IMR-90 (cell line): Measurements from ENCODE around the gene SCARB1. TPM values are rescaled to one million over a fixed set of nuclear protein-coding genes. Genes with fewer than 3 reads are reported as not detected.

ENCODE experiments used
- ATAC-seq: fragments of 200-7000 bp; cut with Tn5 transposase; 2 replicates; pipeline ENCODE4 v1.9.1; 2020; ENCODE audit warnings: low read depth, mild to moderate bottlenecking, moderate library complexity
- BruUV-seq: library from RNA; stranded (reverse); fragments of 400-500 nt; replicated peaks from 2 replicates; lab custom pipeline; 2021; lab: Mats Ljungman, UMichigan
- CTCF ChIA-PET: fragments of 300-600 bp; formaldehyde crosslinking; extraction: SDS; loops from one replicate; lab custom pipeline; 2021; ENCODE audit warnings: antibody characterized with exemption; lab: Yijun Ruan, JAX
- POLR2A ChIA-PET: fragments of 300-600 bp; sonication (Branson Sonifier 250); formaldehyde crosslinking; loops from one replicate; lab custom pipeline; 2022; ENCODE audit warnings: antibody characterized with exemption; ENCODE audit not compliant: unreplicated experiment; lab: Charles Lee
- DNase-seq: peaks from one replicate; pipeline ENCODE4 v3.0.0; 2013
- H2AFZ ChIP-seq: replicated peaks from 2 replicates; pipeline ENCODE3; 2013; ENCODE audit warnings: low read length, mild to moderate bottlenecking; ENCODE audit not compliant: poor library complexity
- H2AK5ac ChIP-seq: 2 replicates; pipeline ENCODE4 v1.6.1; 2013; ENCODE audit warnings: low read depth, low read length, inconsistent platforms
- H2AK9ac ChIP-seq: replicated peaks from 2 replicates; pipeline ENCODE3; 2013; ENCODE audit warnings: mild to moderate bottlenecking, low read depth, low read length, moderate library complexity; ENCODE audit not compliant: poor library complexity
- H2BK120ac ChIP-seq: 2 replicates; pipeline ENCODE4 v1.6.1; 2013; ENCODE audit warnings: low read depth, low read length, inconsistent platforms
- H2BK15ac ChIP-seq: 3 replicates; pipeline ENCODE4 v1.6.1; 2013; ENCODE audit warnings: low read depth, low read length, inconsistent platforms
- H2BK20ac ChIP-seq: 2 replicates; pipeline ENCODE4 v1.6.1; 2013; ENCODE audit warnings: low read depth, mild to moderate bottlenecking, inconsistent platforms, low read length, moderate library complexity
- H2BK5ac ChIP-seq: 2 replicates; pipeline ENCODE4 v1.6.1; 2013; ENCODE audit warnings: mild to moderate bottlenecking, low read depth, low read length, inconsistent platforms; ENCODE audit not compliant: poor library complexity, severe bottlenecking
- H3K14ac ChIP-seq: replicated peaks from 2 replicates; pipeline ENCODE4 v1.6.1; 2013; ENCODE audit warnings: low read depth, low read length, inconsistent platforms
- H3K18ac ChIP-seq: 2 replicates; pipeline ENCODE4 v1.6.1; 2013; ENCODE audit warnings: low read depth, low read length, control low read depth
- H3K23ac ChIP-seq: 2 replicates; pipeline ENCODE4 v1.6.1; 2013; ENCODE audit warnings: low read depth, low read length, inconsistent platforms
- H3K27ac ChIP-seq: 2 replicates; pipeline ENCODE4 v1.5.1; 2013; ENCODE audit warnings: mild to moderate bottlenecking, control low read depth, low read length; ENCODE audit not compliant: insufficient read depth
- H3K27me3 ChIP-seq: 2 replicates; pipeline ENCODE4 v1.6.1; 2013; ENCODE audit warnings: low read length; ENCODE audit not compliant: control insufficient read depth, insufficient read depth
- H3K36me3 ChIP-seq: 2 replicates; pipeline ENCODE4 v1.6.1; 2013; ENCODE audit warnings: low read length, mixed read lengths; ENCODE audit not compliant: control insufficient read depth, insufficient read depth
- H3K4ac ChIP-seq: 2 replicates; pipeline ENCODE4 v1.6.1; 2013; ENCODE audit warnings: low read depth, low read length, inconsistent platforms
- H3K4me1 ChIP-seq: 2 replicates; pipeline ENCODE4 v1.6.1; 2013; ENCODE audit warnings: low read length, mixed read lengths; ENCODE audit not compliant: control insufficient read depth, insufficient read depth
- H3K4me2 ChIP-seq: 2 replicates; pipeline ENCODE4 v1.6.1; 2013; ENCODE audit warnings: low read depth, mild to moderate bottlenecking, control low read depth, low read length, moderate library complexity
- H3K4me3 ChIP-seq: 2 replicates; pipeline ENCODE4 v1.5.1; 2013; ENCODE audit warnings: low read depth, mild to moderate bottlenecking, control low read depth, low read length, moderate library complexity; ENCODE audit not compliant: insufficient read depth
- H3K56ac ChIP-seq: 2 replicates; pipeline ENCODE4 v1.6.1; 2013; ENCODE audit warnings: low read length, inconsistent platforms; ENCODE audit not compliant: insufficient read depth; ENCODE audit errors: extremely low read depth
- H3K79me1 ChIP-seq, 2 experiments: 2 replicates each; pipeline ENCODE4 v1.6.1; 2013; ENCODE audit warnings: low read length in 2 of 2, inconsistent platforms in 1 of 2, low read depth in 1 of 2
- H3K9ac ChIP-seq: 2 replicates; pipeline ENCODE4 v1.6.1; 2013; ENCODE audit warnings: low read depth, low read length, control low read depth
- H3K9me1 ChIP-seq: 2 replicates; pipeline ENCODE4 v1.6.1; 2013; ENCODE audit warnings: low read length, inconsistent platforms; ENCODE audit not compliant: insufficient read depth
- H3K9me3 ChIP-seq: 2 replicates; pipeline ENCODE4 v1.6.1; 2013; ENCODE audit warnings: low read length; ENCODE audit not compliant: control insufficient read depth, insufficient read depth
- H4K20me1 ChIP-seq: 2 replicates; pipeline ENCODE4 v1.6.1; 2013; ENCODE audit warnings: low read length, inconsistent platforms; ENCODE audit not compliant: insufficient read depth
- H4K5ac ChIP-seq: 2 replicates; pipeline ENCODE4 v1.6.1; 2013; ENCODE audit warnings: mild to moderate bottlenecking, low read depth, low read length, control low read depth
- H4K8ac ChIP-seq, 2 experiments: 2 replicates each; pipeline ENCODE4 v1.6.1; 2013; ENCODE audit warnings: low read depth in 2 of 2, low read length in 2 of 2, control low read depth in 1 of 2, inconsistent platforms in 1 of 2
- H4K91ac ChIP-seq: 2 replicates; pipeline ENCODE4 v1.6.1; 2013; ENCODE audit warnings: low read depth, low read length, inconsistent platforms; ENCODE audit not compliant: insufficient read depth
- BHLHE40 ChIP-seq: fragments of 150-350 bp; IDR thresholded peaks from 2 replicates; pipeline ENCODE4 v1.6.1; 2016; ENCODE audit warnings: mild to moderate bottlenecking, low read depth, low read length
- CHD1 ChIP-seq: IDR thresholded peaks from 2 replicates; pipeline ENCODE4 v1.6.1; 2012; ENCODE audit warnings: low read depth, low read length, improper control_type of control experiment
- CTCF ChIP-seq: conservative IDR thresholded peaks from 2 replicates; pipeline ENCODE4 v1.5.1; 2012; ENCODE audit warnings: mild to moderate bottlenecking, low read depth, low read length, improper control_type of control experiment
- FOS ChIP-seq: fragments of 150-350 bp; IDR thresholded peaks from 2 replicates; pipeline ENCODE4 v1.6.1; 2016; ENCODE audit warnings: low read depth, low read length
- NFE2L2 ChIP-seq: fragments of 150-350 bp; IDR thresholded peaks from 2 replicates; pipeline ENCODE4 v1.6.1; 2016; ENCODE audit warnings: low read depth, mild to moderate bottlenecking, low read length
- POLR2A ChIP-seq: IDR thresholded peaks from 2 replicates; pipeline ENCODE4 v1.6.1; 2012; ENCODE audit warnings: mild to moderate bottlenecking, low read depth, low read length
- RCOR1 ChIP-seq: IDR thresholded peaks from 2 replicates; pipeline ENCODE4 v1.6.1; 2012; ENCODE audit warnings: mild to moderate bottlenecking, low read length, improper control_type of control experiment; ENCODE audit not compliant: insufficient replicate concordance
- RFX5 ChIP-seq: IDR thresholded peaks from 2 replicates; pipeline ENCODE4 v1.8.0; 2012; ENCODE audit warnings: low read depth, mild to moderate bottlenecking, low read length, moderate library complexity
- SMC3 ChIP-seq: fragments of 150-350 bp; IDR thresholded peaks from 2 replicates; pipeline ENCODE4 v1.6.1; 2016; ENCODE audit warnings: low read depth, mild to moderate bottlenecking, antibody characterized with exemption, low read length, moderate library complexity
- WGBS, 2 experiments: methylation state at CpG; one replicate each; pipeline versions ENCODE4 v1.1.5 to v1.1.7; 2013; ENCODE audit warnings: missing lambda C conversion rate in 2 of 2; ENCODE audit not compliant: insufficient read length in 1 of 2; ENCODE audit errors: extremely low coverage in 2 of 2; 5-methylcytosine and 5-hydroxymethylcytosine counted together
- dilution Hi-C: fragments of 300-500 bp; cut with HindIII; formaldehyde crosslinking; loops from one replicate; pipeline ENCODE4 v1.14.3; 2018; ENCODE audit warnings: low sequenced_read_pairs; ENCODE audit not compliant: unreplicated experiment
- in situ Hi-C: fragments of 300-500 bp; cut with MboI; formaldehyde crosslinking; loops from 3 replicates; pipeline ENCODE4 v1.14.3; 2019; ENCODE audit warnings: low sequenced_read_pairs, inconsistent platforms, mixed read lengths
- intact Hi-C: fragments of 100-400 bp; cut with micrococcal nuclease; formaldehyde crosslinking; loops from 2 replicates; pipeline ENCODE4 v1.10.0; 2022
- polyA plus RNA-seq, 3 experiments: library from polyadenylated mRNA; depleted of rRNA; stranded (reverse); fragments of >200 nt; gene quantifications; 2 replicates each; pipeline ENCODE4 v1.2.3, GENCODE V29; 2012; ENCODE audit warnings: low replicate concordance in 1 of 3
- total RNA-seq: library from RNA; depleted of rRNA; stranded (reverse); fragments of >200 nt; gene quantifications from 2 replicates; pipeline ENCODE4 v1.2.3, GENCODE V29; 2012

Gene SCARB1
- total and polyA plus RNA-seq, 2 of the 4 experiments (the other 2 are of a cell fraction) = 3.0 to 24.8 TPM

- WGBS, 2 experiments = 83% methylated on average over 13 of the region's 24 CpGs; no CpG with 5 or more reads in 1 of the 2 experiments
Observed at GRCh38 chr12:124853781-124854636, 9.7 kb downstream of the SCARB1 start.

More at GRCh38 chr12:124853781-124854636, 9.7 kb downstream of the SCARB1 start:
- no peak for DNase-seq
- Histone ChIP-seq H2BK15ac (no peak overlapping the region), H3K27me3 (no peaks in the 10 kb centered on the region), H3K4me2 (no peak overlapping the region), H3K18ac (no peak overlapping the region), H3K79me1 (no peaks in the 10 kb centered on the region), H2BK120ac (no peak overlapping the region), H3K56ac (no peak overlapping the region), H3K9me1 (peaks cover 10% of the 10 kb centered on the region), H3K9ac (no peak overlapping the region), H4K8ac (no peak overlapping the region), H3K27ac (no peak overlapping the region), H3K4ac (no peak overlapping the region), H3K4me3 (no peak overlapping the region), H4K20me1 (no peaks in the 10 kb centered on the region), H2BK5ac (no peak overlapping the region), H2BK20ac (no peak overlapping the region), H2AK9ac (no peak overlapping the region), H2AFZ (no peak overlapping the region), H3K36me3 (peaks cover 1% of the 10 kb centered on the region; the same call in 1 of the 2 replicates), H3K23ac (no peak overlapping the region), H4K5ac (no peak overlapping the region), H2AK5ac (no peak overlapping the region), H3K14ac (no peak overlapping the region), H3K9me3 (no peaks in the 10 kb centered on the region), H4K91ac (no peak overlapping the region), H3K4me1 (peaks cover 9% of the 10 kb centered on the region)
- intact Hi-C loops = no loop called here
- CTCF ChIA-PET = no interaction called here
- in situ Hi-C loops = no loop called here
- POLR2A ChIA-PET = no interaction called here
- ATAC-seq = no peak
- no TSS peak for BruUV-seq
- dilution Hi-C loops = no loop called here
- TF ChIP-seq FOS (no peak), BHLHE40 (no peak), CTCF (no peak), SMC3 (no peak), RCOR1 (no peak), NFE2L2 (no peak), RFX5 (no peak), CHD1 (no peak), POLR2A (no peak)
